Heart left ventricle (tissue), 13 donors: ENCODE results near the gene CTNNA1.

Experiments used
- POLR2A ChIP-seq, 2 donors: fragments of 450-650 bp; IDR thresholded peaks; one replicate each; pipeline ENCODE4 v1.6.1; 2017; ENCODE audit warnings: antibody characterized with exemption in 2 of 2, mild to moderate bottlenecking in 2 of 2, moderate library complexity in 2 of 2
- TF ChIP-seq, protein P1 (sequence below), 12 donors: fragments of 200-600 bp; sonication (generic) in 4 of 12; IDR thresholded peaks; one replicate each; pipeline versions ENCODE4 v1.5.0 to v1.8.0; 2018 to 2022; ENCODE audit warnings: antibody characterized with exemption in 12 of 12, mild to moderate bottlenecking in 5 of 12
- donor health status: ischemic (EF 13 %, LVEDD 7.1; RV severe dilation, severe dysfunction).
- donor health status: DM: no; HTN: yes; CAD: no.
- donor health status: DM: no; HTN: no; CAD: no.
- donor health status: ischemic (EF 25% LVEDD 6.9; RV normal size, moderate dysfunction).
- donor health status: ischemic (EF 25% LVEDD 5.7; RV mildly dilated, moderate dysfunction).
- donor health status: ischemic (EF 35%, LVEDD 5.7; RV mildly dilated, moderate dysfunction).
- donor health status: nonischemic (EF 11% LVEDD 7.7; RV severe dilation, severe dysfunction).
- donor health status: DM: yes; HTN: yes; CAD: no.
- donor health status: PGD.
- donor health status: ischemic (EF 29% LVEDD 5.4; RV normal size, mild dysfunction).
- donor health status: nonischemic (EF 23%, LVEDD 6.1; RV moderate dilation, normal function).

DNA sequence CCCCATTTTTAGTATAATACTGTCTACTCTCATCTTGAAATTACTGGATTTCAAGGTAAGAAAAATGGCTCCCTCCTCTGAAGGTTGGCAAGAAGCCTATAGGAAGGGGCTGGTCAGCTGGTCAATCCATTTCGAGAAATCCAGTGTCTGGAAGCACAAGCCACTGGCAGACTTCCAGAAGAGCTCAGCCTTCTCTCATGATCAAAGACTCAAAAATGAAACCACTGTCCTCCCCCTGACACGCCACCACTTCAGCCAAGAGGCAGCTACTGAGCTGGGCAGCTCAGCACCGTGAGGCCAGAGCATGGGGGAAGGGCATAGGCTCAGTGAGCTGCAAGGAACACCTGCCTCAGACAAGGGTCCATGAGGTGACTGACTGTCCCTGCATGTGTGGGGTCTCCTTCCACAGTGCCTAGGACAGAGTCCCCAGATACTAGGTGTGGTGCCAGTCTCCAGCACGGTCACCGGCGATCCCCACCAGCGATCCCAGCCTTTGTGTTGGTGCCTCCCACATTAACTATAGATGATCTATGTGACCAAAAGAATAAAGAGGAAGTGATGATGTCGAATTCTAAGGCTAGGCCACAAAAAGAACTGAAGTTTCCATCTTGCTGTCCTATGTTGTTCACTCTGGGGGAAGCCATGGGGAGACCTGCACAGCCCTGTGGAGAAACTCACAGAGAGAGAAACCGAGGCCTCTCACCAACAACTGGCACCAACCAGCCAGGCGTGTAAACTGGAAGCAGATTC is 222.0 kb downstream of the CTNNA1 start:
- TF ChIP-seq, protein P1, sequence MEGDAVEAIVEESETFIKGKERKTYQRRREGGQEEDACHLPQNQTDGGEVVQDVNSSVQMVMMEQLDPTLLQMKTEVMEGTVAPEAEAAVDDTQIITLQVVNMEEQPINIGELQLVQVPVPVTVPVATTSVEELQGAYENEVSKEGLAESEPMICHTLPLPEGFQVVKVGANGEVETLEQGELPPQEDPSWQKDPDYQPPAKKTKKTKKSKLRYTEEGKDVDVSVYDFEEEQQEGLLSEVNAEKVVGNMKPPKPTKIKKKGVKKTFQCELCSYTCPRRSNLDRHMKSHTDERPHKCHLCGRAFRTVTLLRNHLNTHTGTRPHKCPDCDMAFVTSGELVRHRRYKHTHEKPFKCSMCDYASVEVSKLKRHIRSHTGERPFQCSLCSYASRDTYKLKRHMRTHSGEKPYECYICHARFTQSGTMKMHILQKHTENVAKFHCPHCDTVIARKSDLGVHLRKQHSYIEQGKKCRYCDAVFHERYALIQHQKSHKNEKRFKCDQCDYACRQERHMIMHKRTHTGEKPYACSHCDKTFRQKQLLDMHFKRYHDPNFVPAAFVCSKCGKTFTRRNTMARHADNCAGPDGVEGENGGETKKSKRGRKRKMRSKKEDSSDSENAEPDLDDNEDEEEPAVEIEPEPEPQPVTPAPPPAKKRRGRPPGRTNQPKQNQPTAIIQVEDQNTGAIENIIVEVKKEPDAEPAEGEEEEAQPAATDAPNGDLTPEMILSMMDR (IDR thresholded peaks at IDR 0.05): no peak
- no peak for TF ChIP-seq POLR2A (IDR thresholded peaks at IDR 0.05)
